ENCODE measurements around the gene LATS2. TPM values are rescaled to one million over a fixed set of nuclear protein-coding genes. Genes with fewer than 3 reads are reported as not detected.
"Not testable (repeated sequence)": the region's sequence is repeated elsewhere in the genome, so short reads cannot be mapped to it uniquely, and the experiment has no call there.

LATS2 gene
- total RNA-seq, 4 donors from 2014 or later, result 33.0 to 69.6 (median 37.5) TPM

- H3K27me3 ChIP-seq, result no peaks in the 10 kb centered on the region
- H3K36me3 ChIP-seq, result no peaks in the 10 kb centered on the region
- WGBS, 2 donors, result 93 to 95% methylated on average over 6 of the region's 6 CpGs
- no peak overlapping the region for H3K27ac ChIP-seq
- intact Hi-C loops (cut with DNase I), result no loop called here
- TF ChIP-seq POLR2A (IDR thresholded peaks at IDR 0.05) (no peak), CTCF (IDR thresholded peaks at IDR 0.05) (no peak)
- no peak for DNase-seq
- no peaks in the 10 kb centered on the region for H3K9me3 ChIP-seq
- peaks cover 0 to under 1% of the 10 kb centered on the region in 2 donors for H3K4me1 ChIP-seq
- H3K4me3 ChIP-seq (replicated peaks in 1 of 3), result no peak overlapping the region
Observed at GRCh38 chr13:20955496-20955895, 105.9 kb downstream of the LATS2 start.

DNA sequence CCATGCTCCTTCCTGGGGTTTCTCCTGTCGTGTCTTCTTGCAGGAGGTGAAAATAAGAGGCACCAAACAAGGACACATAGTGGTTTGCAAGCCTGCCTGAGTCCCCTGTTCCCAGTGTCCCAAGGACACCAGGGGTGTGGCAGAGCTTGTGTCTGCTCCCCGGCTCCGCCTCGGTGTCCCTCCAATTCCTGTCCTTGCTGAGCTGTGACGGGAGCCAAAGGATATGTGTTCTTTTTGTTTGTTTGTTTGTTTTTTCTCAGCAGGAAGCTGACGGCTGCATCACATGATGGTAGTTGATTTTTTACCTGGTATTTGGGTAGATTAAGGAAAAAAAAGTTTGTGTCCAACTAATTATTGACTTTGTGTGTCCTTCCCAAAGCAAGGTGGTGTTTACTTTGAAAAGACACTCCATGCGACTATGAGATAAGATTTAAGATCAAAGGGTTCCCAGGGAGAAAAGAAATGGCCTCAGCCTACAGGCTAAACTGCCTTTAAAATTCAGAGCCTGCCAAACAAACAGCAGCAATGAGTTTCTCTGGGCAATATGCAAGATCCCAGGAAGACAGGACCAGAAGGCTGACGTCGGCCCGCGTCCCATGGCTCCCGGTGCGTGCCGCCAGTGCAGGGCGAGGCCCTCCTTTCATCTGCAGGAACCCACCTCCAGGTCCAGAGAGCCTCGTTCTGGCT, 108.0 kb downstream of the LATS2 start:
- no peak for DNase-seq
- no peaks in the 10 kb centered on the region for H3K9me3 ChIP-seq
- intact Hi-C loops (cut with DNase I), result no loop called here
- H3K4me1 ChIP-seq, result no peaks in the 10 kb centered on the region
- H3K36me3 ChIP-seq, result no peaks in the 10 kb centered on the region
- WGBS, 2 donors, result 71 to 72% methylated on average over 16 of the region's 16 CpGs
- no peak overlapping the region for H3K4me3 ChIP-seq (replicated peaks in 1 of 3)
- no peaks in the 10 kb centered on the region for H3K27me3 ChIP-seq
- no peak overlapping the region for H3K27ac ChIP-seq
- TF ChIP-seq CTCF (IDR thresholded peaks at IDR 0.05) (no peak), POLR2A (IDR thresholded peaks at IDR 0.05) (no peak)

DNA sequence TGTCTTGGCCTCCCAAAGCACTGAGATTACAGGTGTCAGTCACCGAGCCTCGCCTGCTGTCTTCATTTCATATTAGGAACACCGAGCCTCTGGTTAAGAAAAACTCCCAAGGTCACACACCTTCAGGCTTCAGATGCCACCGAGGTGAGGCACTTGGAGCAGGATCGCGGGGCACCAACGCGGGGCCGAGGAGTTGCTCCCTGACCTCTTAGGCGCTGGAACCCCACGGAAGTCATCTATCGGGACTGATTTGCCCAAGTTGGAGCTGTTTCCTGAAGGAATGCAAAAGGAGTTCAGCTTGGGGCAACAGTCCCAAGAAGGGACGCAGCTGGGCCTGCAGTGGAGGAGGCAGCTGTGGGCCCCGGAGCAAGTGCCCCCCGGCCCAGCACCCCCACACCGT, 108.5 kb downstream of the LATS2 start:
- WGBS, 2 donors, result 77 to 85% methylated on average over 10 to 16 of the region's 16 CpGs
- no peaks in the 10 kb centered on the region for H3K27me3 ChIP-seq
- H3K4me1 ChIP-seq, result no peaks in the 10 kb centered on the region
- no peaks in the 10 kb centered on the region for H3K9me3 ChIP-seq
- intact Hi-C loops (cut with DNase I), result no loop called here
- no peak for DNase-seq
- H3K4me3 ChIP-seq (replicated peaks in 1 of 3), result no peak overlapping the region
- H3K27ac ChIP-seq, result no peak overlapping the region
- no peaks in the 10 kb centered on the region for H3K36me3 ChIP-seq
- no peak for TF ChIP-seq POLR2A (IDR thresholded peaks at IDR 0.05)
- TF ChIP-seq CTCF (IDR thresholded peaks at IDR 0.05), result no peak

GRCh38 chr13:20948001-20948400, 113.4 kb downstream of the LATS2 start:
- H3K27ac ChIP-seq; DNase-seq; H3K9me3 ChIP-seq; H3K27me3 ChIP-seq; H3K36me3 ChIP-seq; H3K4me3 ChIP-seq (replicated peaks in 1 of 3): not testable (repeated sequence)
- intact Hi-C loops (cut with DNase I), result loop anchor here (10.0 kb wide), 1 partner anchor 187 kb away; no protein-coding TSS in a partner anchor
- H3K4me1 ChIP-seq, result peaks cover 0 to 10% of the 10 kb centered on the region in 2 donors
- WGBS, 2 donors, result 85 to 95% methylated on average over 3 of the region's 3 CpGs

DNA sequence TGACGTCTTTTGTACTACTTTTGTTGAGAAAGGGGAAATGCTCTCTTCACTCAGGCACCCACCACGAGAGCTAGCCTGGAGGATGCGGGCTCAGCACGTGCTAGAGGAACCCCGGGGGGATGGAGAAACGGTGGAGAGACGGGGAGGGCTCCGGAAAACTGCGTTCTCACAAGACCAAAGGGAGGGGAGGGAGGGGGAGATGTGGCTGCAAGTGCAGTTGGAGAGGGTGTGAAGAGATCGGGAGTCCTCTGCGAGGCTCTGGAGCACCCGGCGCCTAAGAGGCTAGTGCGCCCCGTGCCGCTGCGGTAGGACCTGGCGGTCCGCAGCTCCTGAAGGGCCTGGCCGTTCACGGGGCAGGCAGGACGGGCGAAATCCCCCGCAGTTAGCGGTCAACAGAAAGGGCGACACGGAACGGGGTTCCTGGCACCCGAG, 115.4 kb downstream of the LATS2 start:
- no peak overlapping the region for H3K4me3 ChIP-seq (replicated peaks in 1 of 3)
- no peaks in the 10 kb centered on the region for H3K9me3 ChIP-seq
- no peak overlapping the region for H3K27ac ChIP-seq
- TF ChIP-seq POLR2A (IDR thresholded peaks at IDR 0.05) (no peak), CTCF (IDR thresholded peaks at IDR 0.05) (no peak)
- peaks cover 0 to 10% of the 10 kb centered on the region in 2 donors for H3K4me1 ChIP-seq
- H3K36me3 ChIP-seq, result no peaks in the 10 kb centered on the region
- DNase-seq, result peak; percentile 7 to 9
- 6 to 9% methylated on average over 23 to 29 of the region's 29 CpGs for WGBS, 2 donors
- H3K27me3 ChIP-seq, result no peaks in the 10 kb centered on the region
- intact Hi-C loops (cut with DNase I), result loop anchor here (10.0 kb wide), 1 partner anchor 189 kb away; no protein-coding TSS in a partner anchor

Measured in thyroid gland (tissue), 4 donors.